K562 (cell line): ENCODE data around the gene LMNB1. TPM values are rescaled to one million over a fixed set of nuclear protein-coding genes. Genes with fewer than 3 reads are reported as not detected.

Source experiments
- ETS2 ChIP-seq: IDR thresholded peaks from 2 replicates; pipeline ENCODE4 v1.6.1; 2016; ENCODE audit warnings: borderline replicate concordance, missing genetic modification characterization, mild to moderate bottlenecking, moderate library complexity, missing compliant biosample characterization; ENCODE audit not compliant: poor library complexity, severe bottlenecking
- JUN ChIP-seq, 2 experiments: sonication (generic) in 1 of 2; formaldehyde crosslinking in 1 of 2; IDR thresholded peaks; 2 replicates each; pipeline versions ENCODE4 v1.6.1 to v1.8.0; 2012 to 2022; ENCODE audit warnings: borderline replicate concordance in 2 of 2, mild to moderate bottlenecking in 2 of 2, improper control_type of control experiment in 1 of 2, low read depth in 1 of 2, low read length in 1 of 2, missing genetic modification reagents in 1 of 2
- NR4A1 ChIP-seq, 2 experiments: fragments of 250-450 bp in 1 of 2; fragments of 450-650 bp in 1 of 2; sonication (Bioruptor Pico) in 1 of 2; IDR thresholded peaks; 2 replicates each; pipeline versions ENCODE4 v1.4.0 to v1.6.1; 2016 to 2020; ENCODE audit warnings: mild to moderate bottlenecking in 2 of 2, missing compliant biosample characterization in 1 of 2, missing genetic modification characterization in 1 of 2, moderate library complexity in 1 of 2
- RBM22 ChIP-seq: fragments of 200-400 bp; formaldehyde crosslinking; IDR thresholded peaks from 2 replicates; pipeline ENCODE4 v1.6.1; 2018; ENCODE audit warnings: low read length, low read depth; ENCODE audit not compliant: poor library complexity, severe bottlenecking
- ZNF584 ChIP-seq: fragments of 200-800 bp; sonication (Bioruptor generic); IDR thresholded peaks from 2 replicates; pipeline ENCODE4 v1.6.1; 2016; ENCODE audit warnings: low read depth, mild to moderate bottlenecking, missing genetic modification characterization, missing compliant biosample characterization
- polyA plus RNA-seq, 8 experiments: library from polyadenylated mRNA; depleted of rRNA in 4 of 8; stranded (reverse) in 5 of 8; unstranded in 3 of 8; fragments of >200 nt; fragmentation: Nextera tagmentation in 2 of 8; fragmentation: Illumina TruSeq in 1 of 8; extraction: Ambion mirVana in 2 of 8; extraction: Trizol in 1 of 8; gene quantifications; 2 replicates each; pipeline versions ENCODE4 v1.2.1 to v1.2.3, GENCODE V29; 2011 to 2014; ENCODE audit warnings: inconsistent platforms in 1 of 8, missing spikeins in 1 of 8
- total RNA-seq, 7 experiments: library from RNA; depleted of rRNA in 6 of 7; stranded (reverse); fragments of >200 nt in 6 of 7; fragmentation: Illumina TruSeq in 2 of 7; extraction: Trizol in 2 of 7; gene quantifications; 2 replicates each; pipeline versions ENCODE4 v1.2.1 to v1.2.3, GENCODE V29; 2011 to 2021; ENCODE audit warnings: low replicate concordance in 1 of 7
- TF ChIP-seq, protein P1 (sequence below): fragments of 250-450 bp; sonication (Bioruptor Pico); IDR thresholded peaks from 2 replicates; pipeline ENCODE4 v1.5.0; 2022; ENCODE audit warnings: mild to moderate bottlenecking
- TF ChIP-seq, protein P2 (sequence below), 2 experiments: IDR thresholded peaks in 1 of 2; conservative IDR thresholded peaks in 1 of 2; 2 replicates each; pipeline ENCODE4 v1.6.1; 2016; ENCODE audit warnings: low read depth in 2 of 2, mild to moderate bottlenecking in 1 of 2, missing compliant biosample characterization in 1 of 2, missing genetic modification characterization in 1 of 2, moderate library complexity in 1 of 2

LMNB1 gene
- total and polyA plus RNA-seq, 9 of the 15 experiments (the other 6 are each of a cell fraction or from before 2014, with no cell fraction given), result 2.8 to 190 (median 131) TPM

GRCh38 chr5:126752081-126752785 lies 24.7 kb upstream of the LMNB1 start (continued):
- TF ChIP-seq, protein P1, sequence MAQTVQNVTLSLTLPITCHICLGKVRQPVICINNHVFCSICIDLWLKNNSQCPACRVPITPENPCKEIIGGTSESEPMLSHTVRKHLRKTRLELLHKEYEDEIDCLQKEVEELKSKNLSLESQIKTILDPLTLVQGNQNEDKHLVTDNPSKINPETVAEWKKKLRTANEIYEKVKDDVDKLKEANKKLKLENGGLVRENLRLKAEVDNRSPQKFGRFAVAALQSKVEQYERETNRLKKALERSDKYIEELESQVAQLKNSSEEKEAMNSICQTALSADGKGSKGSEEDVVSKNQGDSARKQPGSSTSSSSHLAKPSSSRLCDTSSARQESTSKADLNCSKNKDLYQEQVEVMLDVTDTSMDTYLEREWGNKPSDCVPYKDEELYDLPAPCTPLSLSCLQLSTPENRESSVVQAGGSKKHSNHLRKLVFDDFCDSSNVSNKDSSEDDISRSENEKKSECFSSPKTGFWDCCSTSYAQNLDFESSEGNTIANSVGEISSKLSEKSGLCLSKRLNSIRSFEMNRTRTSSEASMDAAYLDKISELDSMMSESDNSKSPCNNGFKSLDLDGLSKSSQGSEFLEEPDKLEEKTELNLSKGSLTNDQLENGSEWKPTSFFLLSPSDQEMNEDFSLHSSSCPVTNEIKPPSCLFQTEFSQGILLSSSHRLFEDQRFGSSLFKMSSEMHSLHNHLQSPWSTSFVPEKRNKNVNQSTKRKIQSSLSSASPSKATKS (CRISPR knock-in tag), result no peak
- TF ChIP-seq NR4A1 (CRISPR knock-in tag; IDR thresholded peaks at IDR 0.05) (no peak), NR4A1 (tag; IDR thresholded peaks at IDR 0.05) (no peak), RBM22 (no peak), JUN (IDR thresholded peaks at IDR 0.05; ENCODE audit: borderline replicate concordance, low read depth, low read length) (no peak), JUN (CRISPR knock-in tag; IDR thresholded peaks at IDR 0.05; ENCODE audit: borderline replicate concordance) (no peak), ZNF584 (CRISPR knock-in tag) (no peak), ETS2 (tag) (no peak)
- TF ChIP-seq, protein P2, sequence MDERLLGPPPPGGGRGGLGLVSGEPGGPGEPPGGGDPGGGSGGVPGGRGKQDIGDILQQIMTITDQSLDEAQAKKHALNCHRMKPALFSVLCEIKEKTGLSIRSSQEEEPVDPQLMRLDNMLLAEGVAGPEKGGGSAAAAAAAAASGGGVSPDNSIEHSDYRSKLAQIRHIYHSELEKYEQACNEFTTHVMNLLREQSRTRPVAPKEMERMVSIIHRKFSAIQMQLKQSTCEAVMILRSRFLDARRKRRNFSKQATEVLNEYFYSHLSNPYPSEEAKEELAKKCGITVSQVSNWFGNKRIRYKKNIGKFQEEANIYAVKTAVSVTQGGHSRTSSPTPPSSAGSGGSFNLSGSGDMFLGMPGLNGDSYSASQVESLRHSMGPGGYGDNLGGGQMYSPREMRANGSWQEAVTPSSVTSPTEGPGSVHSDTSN (CRISPR knock-in tag; IDR thresholded peaks at IDR 0.05; ENCODE audit: low read depth), result no peak
- TF ChIP-seq, protein P2 (tag; conservative IDR thresholded peaks at IDR 0.05; ENCODE audit: low read depth), result no peak
